Measurements from ENCODE around the gene PTGER3. TPM values are rescaled to one million over a fixed set of nuclear protein-coding genes. Genes with fewer than 3 reads are reported as not detected.

The PTGER3 gene
- total and polyA plus RNA-seq, 7 donors, result 0.46 to 52.4 (median 26.8) TPM

DNA sequence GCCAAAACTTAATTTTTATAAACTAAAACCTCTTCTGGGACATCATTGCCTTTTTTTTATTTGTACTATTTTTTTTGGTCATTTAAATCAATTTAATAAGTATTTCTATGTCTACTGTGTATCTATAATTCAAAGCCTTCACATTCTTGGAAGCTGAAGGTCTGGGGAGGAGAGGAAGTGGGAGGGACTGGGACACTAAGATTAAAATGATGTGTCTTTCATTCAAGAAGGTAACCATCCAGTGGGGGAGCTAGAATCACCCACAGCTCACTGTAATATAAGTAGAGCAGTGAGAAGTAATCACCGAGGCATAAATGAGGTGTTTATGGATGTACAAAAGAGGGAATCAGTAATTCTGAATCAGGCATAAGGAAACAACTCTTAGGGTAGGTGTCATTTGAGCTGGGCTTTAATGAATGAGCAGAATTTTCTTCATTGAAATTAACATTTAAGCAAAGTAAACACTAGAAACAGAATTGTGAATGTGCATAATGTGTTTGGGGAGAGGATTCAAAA lies 52.8 kb downstream of the PTGER3 start:
- WGBS, 2 donors, result 74 to 90% methylated on average over 1 of the region's 1 CpG
- Histone ChIP-seq H3K36me3 (no peaks in the 10 kb centered on the region), H3K9me3 (no peaks in the 10 kb centered on the region), H3K4me3 (no peak overlapping the region), H3K4me1 (no peaks in the 10 kb centered on the region), H3K27me3 (no peaks in the 10 kb centered on the region), H3K27ac (no peak overlapping the region)
- no peak for DNase-seq
- intact Hi-C loops (cut with DNase I), result no loop called here
- no peak for TF ChIP-seq POLR2AphosphoS5 (IDR thresholded peaks at IDR 0.05)
- no peak for TF ChIP-seq EP300 (IDR thresholded peaks at IDR 0.05)
- TF ChIP-seq, protein P1, sequence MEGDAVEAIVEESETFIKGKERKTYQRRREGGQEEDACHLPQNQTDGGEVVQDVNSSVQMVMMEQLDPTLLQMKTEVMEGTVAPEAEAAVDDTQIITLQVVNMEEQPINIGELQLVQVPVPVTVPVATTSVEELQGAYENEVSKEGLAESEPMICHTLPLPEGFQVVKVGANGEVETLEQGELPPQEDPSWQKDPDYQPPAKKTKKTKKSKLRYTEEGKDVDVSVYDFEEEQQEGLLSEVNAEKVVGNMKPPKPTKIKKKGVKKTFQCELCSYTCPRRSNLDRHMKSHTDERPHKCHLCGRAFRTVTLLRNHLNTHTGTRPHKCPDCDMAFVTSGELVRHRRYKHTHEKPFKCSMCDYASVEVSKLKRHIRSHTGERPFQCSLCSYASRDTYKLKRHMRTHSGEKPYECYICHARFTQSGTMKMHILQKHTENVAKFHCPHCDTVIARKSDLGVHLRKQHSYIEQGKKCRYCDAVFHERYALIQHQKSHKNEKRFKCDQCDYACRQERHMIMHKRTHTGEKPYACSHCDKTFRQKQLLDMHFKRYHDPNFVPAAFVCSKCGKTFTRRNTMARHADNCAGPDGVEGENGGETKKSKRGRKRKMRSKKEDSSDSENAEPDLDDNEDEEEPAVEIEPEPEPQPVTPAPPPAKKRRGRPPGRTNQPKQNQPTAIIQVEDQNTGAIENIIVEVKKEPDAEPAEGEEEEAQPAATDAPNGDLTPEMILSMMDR (IDR thresholded peaks at IDR 0.05), result no peak
- no peak for TF ChIP-seq POLR2A (IDR thresholded peaks at IDR 0.05)

DNA sequence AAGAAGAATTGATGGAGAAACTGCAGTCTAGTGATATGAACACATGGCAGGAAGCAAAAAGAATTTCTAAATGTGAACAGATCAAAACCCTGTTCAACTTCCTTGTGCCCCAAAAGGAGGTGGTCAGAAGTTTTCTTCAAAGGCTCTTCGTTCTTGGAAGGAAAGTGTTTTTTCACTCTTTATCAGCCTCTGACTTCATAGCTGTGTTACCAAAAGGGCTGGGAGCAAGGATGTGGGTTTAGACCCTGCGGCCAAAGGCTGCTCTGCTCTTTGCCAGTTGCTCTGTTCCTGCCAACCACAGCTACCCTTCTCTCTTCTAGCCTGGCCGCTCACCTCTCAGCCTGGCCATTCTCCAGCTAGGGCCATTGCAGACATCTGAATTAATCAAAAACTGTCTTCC lies 53.8 kb downstream of the PTGER3 start:
- Histone ChIP-seq H3K4me1 (no peaks in the 10 kb centered on the region), H3K36me3 (no peaks in the 10 kb centered on the region), H3K4me3 (no peak overlapping the region), H3K27me3 (no peaks in the 10 kb centered on the region), H3K9me3 (no peaks in the 10 kb centered on the region), H3K27ac (no peak overlapping the region)
- TF ChIP-seq POLR2A (IDR thresholded peaks at IDR 0.05), result no peak
- TF ChIP-seq, protein P1 (IDR thresholded peaks at IDR 0.05), result no peak
- TF ChIP-seq EP300 (IDR thresholded peaks at IDR 0.05), result no peak
- TF ChIP-seq POLR2AphosphoS5 (IDR thresholded peaks at IDR 0.05), result no peak
- DNase-seq, result no peak
- WGBS, 2 donors, result 70 to 84% methylated on average over 3 of the region's 3 CpGs
- intact Hi-C loops (cut with DNase I), result no loop called here

DNA sequence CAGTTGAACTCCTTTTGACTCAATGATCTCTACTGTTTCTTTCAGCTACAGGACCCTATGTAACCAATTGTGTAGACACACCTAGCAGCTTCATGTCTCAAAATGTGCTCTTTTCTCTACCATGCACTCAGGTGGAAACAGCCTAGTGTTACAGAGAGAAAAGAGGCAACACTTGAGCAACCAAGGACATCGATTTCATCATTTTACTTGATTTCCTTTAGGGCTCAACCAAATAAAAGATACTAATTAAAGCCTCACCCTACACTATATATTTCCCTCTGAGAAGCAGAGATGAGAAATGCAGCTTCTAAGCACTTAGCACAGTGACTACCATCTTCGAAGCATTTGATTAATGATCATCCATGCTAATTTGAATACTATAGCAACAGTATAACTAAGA lies 55.1 kb downstream of the PTGER3 start:
- DNase-seq, result no peak
- 69 to 79% methylated on average over 2 of the region's 2 CpGs for WGBS, 2 donors
- Histone ChIP-seq H3K4me1 (no peaks in the 10 kb centered on the region), H3K36me3 (no peaks in the 10 kb centered on the region), H3K4me3 (no peak overlapping the region), H3K27ac (no peak overlapping the region), H3K27me3 (no peaks in the 10 kb centered on the region), H3K9me3 (no peaks in the 10 kb centered on the region)
- no peak for TF ChIP-seq POLR2AphosphoS5 (IDR thresholded peaks at IDR 0.05)
- TF ChIP-seq EP300 (IDR thresholded peaks at IDR 0.05), result no peak
- no peak for TF ChIP-seq POLR2A (IDR thresholded peaks at IDR 0.05)
- TF ChIP-seq, protein P1 (IDR thresholded peaks at IDR 0.05), result no peak
- intact Hi-C loops (cut with DNase I), result no loop called here

DNA sequence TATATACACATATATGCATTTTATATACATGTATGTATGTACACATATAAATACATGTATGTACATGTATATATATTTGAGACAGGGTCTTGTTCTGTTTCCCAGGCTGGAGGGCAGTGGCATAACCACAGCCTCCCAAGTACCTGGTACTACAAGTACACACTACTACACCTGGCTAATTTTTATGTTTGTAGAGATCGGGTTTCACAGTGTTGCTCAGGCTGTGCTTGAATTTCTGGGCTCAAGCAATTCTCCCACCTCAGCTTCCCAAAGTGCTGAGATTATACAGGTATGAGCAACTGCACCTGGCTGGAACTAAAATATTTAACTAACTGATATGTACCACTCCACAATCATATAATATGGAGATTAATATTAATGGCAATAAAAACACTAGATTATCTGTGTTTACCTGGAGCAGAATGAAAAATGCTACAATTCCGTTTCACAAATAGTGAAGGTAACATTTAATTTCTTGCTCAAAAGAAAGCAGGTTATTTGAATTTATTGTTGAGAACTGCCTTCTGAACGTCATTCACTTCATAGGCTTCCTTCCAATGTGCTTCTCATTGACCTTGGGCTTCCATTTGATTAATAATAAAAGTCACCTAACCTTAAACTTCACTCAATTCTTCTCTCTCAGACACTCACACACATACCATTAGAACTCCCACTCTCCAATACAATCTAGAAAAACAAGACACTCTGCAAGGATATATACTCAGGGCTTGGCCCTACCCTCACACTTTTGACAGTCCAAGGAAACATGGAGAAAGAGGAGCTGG lies 57.0 kb downstream of the PTGER3 start:
- H3K27ac ChIP-seq, result no peak overlapping the region

More for the DNA sequence above, 57.0 kb downstream of the PTGER3 start:
- 38 to 78% methylated on average over 3 of the region's 3 CpGs for WGBS, 2 donors
- Histone ChIP-seq H3K27me3 (no peaks in the 10 kb centered on the region), H3K9me3 (no peaks in the 10 kb centered on the region), H3K36me3 (no peaks in the 10 kb centered on the region), H3K4me1 (no peaks in the 10 kb centered on the region), H3K4me3 (no peak overlapping the region)
- TF ChIP-seq EP300 (IDR thresholded peaks at IDR 0.05) (no peak), POLR2AphosphoS5 (IDR thresholded peaks at IDR 0.05) (no peak), POLR2A (IDR thresholded peaks at IDR 0.05) (no peak)
- TF ChIP-seq, protein P1 (IDR thresholded peaks at IDR 0.05), result no peak
- intact Hi-C loops (cut with DNase I), result no loop called here
- no peak for DNase-seq

Measured in sigmoid colon (tissue), 7 donors.